Activated CD4-positive, alpha-beta T cell treated with anti-CD3 and anti-CD28 coated beads, Interleukin-2, amount 50 U/mL, for 24 hours (primary cell): ENCODE data around the gene ASB17.
"Not testable (repeated sequence)": the region's sequence is repeated elsewhere in the genome, so short reads cannot be mapped to it uniquely, and the experiment has no call there.

ENCODE experiments used
- DNase-seq, 2 donors: peaks; one replicate each; pipeline ENCODE4 v3.0.0-alpha.2; 2020; ENCODE audit warnings: low read depth in 1 of 2, low spot score in 1 of 2

Gene ASB17, protein sequence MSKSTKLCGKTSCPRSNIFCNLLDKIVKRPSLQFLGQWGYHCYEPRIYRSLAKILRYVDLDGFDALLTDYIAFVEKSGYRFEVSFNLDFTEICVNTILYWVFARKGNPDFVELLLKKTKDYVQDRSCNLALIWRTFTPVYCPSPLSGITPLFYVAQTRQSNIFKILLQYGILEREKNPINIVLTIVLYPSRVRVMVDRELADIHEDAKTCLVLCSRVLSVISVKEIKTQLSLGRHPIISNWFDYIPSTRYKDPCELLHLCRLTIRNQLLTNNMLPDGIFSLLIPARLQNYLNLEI

DNA sequence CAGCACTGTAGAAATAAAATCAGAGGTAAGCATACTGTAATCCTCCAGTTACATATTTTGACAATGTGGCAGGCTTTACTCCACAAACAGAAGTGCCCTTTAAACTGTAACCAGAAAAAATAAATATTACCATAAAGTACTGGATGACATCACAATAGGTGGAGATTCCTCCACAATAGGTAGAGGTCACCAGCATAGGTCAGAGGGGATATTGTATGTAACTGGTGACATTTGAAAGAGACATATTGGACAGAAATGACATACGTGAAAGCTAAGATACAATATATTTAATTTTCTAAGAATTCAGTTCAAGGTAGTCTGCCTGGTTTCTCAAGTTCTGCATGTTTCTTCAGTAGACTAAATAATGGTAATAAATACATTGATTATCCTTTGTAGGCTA, at the start of gene ASB17:
Gene ASB17 (minus strand): TSS at position 101 of the 400 bp plus-strand sequence. CDS start 113 bp downstream, outside the sequence.
- no peak for DNase-seq

DNA sequence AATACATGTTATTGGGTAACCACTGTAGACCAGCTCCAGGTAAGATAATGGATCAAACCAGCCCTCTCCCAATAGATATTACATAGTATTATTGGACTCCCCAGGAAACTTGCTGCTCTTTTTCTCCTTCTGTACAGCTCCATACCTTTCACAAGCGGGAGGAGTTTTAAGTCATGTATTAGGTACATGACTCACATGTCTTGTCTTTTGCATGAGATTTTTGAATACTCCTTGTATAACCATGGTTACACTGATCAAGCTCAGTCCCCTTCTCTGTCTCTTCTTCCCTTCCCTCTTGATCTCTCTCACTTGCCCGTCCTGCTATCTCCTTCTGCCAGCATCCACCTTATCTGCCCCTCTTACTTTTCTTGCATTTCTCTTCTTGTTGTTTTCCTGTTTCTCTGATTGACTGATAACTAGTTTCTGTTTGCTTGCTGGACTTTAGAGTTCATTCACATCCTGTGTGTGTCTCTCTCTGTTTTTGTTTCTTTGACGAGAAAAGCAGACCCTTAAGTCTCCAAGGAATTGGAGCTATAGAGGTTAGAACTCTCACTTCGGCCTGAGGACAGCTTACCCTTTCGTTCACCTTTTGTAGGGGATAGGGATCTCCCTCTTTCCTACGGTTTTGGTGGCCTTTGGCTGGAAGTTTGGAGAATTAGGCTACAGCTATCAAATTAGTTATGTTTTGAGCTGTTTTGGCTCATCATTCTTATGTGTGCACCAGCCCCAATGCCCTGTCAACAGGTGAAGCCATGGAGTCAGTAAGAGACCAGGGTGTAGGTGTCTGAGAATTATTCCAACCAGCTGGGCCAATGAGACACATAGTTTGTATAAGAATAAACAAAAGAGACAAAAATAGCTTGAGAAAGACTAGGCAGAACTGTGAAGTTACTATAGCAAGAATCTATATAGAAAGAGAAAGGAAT, 49.0 kb upstream of the ASB17 start:
- no peak for DNase-seq

DNA sequence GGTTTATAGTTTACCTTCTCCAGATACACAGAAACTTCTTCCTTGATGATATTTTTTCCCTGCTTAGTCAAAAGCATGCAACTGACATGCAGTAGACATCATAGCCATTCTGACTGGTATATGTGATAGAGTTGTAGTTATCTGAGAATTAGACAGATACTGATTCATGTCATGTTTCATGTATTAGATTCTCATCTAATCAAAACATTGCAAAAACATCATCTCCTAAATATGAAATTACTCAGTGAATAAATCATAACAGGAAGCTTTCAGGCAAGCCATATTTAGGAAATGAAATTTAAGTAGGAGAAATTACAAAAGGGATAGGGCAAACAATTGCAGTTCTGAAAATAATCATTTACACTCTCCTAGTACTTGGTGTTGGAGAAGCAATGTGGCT, 38.4 kb upstream of the ASB17 start:
- DNase-seq, result no peak

DNA sequence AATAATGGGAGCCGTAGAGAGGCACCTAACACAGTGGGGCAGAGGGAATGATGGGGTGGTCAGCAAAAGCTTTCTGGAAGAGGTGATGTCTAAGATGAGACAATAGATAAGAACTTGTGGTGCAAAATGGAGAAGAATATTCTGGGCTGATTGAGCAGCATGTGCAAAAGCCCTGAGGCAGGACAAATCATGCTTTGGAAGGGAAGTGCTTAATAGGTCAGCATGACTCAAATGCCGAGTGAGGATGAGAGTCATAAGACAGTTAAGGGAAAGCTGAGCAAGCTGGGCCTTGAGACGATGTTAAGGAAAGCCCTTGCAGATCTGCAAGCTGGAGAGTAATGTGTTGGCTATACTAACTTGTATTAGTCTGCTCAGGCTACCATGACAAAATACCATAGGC, 37.3 kb upstream of the ASB17 start:
- no peak for DNase-seq

DNA sequence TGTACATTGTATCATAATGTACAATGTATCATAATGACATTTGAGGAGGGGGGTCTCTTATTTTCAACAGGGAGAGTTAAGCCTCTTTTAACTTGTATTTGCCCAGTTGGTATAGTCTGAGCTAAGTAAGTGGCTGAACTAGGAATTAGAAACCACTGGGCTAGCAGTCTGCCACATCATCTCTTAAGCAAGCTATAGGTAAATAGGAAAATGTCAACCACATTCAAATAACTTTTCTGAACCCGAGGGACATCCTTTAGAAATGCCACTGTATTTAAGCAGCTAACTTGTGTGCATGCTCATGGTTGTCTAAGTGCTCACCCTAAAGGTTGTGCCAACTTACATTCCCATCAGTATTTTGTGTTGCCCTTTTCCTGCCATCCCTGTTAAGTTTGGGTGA, 35.5 kb upstream of the ASB17 start:
- no peak for DNase-seq

DNA sequence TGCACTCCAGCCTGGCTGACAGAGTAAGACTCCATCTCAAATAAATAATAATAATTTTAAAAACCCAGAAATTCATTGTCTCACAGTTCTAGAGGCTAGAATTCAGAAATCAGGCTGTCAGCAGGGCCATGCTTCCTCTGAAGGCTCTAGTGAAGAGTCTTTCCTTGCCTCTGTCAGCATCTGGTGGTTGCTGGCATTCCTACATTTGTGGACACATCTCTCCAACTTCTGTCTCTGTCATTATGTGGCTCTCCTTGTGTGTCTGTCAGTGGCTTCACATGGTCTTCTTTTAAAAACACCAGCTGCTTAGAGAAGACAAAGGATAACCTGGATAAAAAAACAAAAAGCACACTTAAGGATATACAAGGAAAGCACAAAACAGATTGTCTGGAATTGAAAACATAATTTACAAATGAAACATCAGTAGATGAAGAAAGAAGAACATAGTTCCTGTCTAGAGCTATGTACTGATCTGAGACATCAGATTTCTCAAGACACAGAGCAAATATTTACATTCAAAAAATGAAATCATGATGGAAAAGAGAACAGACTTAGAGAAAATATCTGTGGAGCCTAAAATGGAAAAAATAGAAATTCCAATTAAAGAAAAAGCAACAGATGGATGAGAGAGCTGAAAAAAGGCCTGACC, 32.7 kb upstream of the ASB17 start:
- no peak for DNase-seq

DNA sequence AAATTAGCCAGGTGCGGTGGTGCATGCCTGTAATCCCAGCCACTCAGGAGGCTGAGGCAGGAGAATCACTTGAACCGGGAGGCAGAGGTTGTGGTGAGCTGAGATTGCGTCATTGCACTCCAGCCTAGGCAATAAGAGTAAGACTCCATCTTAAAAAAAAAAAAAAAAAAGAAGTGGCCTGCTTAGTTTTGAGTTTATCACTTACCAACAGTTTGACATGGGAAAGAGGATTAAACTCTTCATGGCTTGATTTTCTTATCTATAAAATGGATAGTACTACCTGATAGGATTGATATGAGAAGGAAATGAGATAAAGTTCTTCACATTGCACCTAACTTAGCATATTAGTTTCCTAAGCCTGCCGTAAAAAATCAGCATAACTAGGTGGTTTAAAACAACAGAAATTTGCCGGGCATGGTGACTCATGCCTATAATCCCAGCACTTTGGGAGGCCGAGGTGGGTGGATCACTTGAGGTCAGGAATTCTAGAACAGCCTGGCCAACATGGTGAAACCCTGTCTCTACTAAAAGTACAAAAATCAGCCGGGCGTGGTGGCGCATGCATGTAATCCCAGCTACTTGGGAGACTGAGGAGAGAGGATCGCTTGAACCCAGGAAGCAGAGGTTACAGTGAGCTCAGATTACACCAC, 32.0 kb upstream of the ASB17 start:
- not testable (repeated sequence) for DNase-seq

DNA sequence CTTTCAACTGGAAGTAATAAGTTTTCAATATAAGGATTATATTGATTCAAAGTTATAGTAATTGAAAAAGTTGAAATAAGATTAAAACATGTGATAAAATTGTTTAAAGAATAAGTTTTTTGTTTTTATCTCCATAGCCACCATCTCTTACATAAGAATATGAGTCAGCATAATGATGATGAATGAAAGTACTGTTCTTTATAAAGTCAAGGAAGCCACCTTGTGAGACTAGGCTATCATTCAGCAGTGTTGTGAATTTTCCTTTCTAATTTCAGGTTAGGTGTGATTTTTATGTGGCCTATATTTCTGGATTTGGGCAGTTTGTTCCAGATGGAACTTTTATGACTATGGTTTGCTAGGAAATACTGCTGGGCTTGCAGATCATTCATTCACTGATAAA, 22.4 kb upstream of the ASB17 start:
- DNase-seq, result no peak

DNA sequence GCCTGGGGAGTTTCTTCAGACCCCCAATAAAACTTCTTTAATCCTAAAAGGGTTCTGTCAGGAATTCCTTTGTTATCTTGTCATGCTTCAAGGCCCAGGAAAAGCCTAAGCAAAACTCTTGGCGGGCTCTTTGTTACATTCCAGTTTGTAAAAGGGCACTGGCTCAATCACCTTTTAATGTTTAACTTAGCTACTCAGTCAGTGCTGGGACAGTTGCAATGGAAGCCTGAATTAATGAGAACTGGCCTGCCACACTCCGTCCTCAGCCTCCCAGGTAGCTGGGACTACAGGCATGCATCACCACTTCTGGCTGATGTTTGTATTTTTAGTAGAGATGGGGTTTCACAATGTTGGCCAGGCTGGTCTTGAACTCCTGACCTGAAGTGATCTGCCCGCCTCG, 21.3 kb upstream of the ASB17 start:
- no peak for DNase-seq

DNA sequence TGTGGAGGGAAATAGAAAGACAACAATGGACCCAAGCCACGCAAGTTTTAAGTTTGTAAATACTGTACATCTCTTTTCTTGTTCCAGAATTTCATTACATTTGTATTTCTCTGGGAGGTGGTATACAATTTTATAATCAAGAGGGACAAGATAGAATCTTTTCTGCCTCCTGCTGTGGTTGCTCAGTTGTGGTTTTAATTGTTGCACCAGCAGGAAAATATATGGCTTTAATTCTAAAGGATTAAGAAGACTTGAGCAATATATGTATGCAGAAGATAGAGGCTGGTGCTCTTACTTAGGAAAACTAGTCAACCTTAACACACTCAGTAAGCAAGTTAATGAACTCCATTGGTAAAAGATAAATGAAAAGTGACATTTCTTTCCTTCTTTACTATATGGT, 19.8 kb upstream of the ASB17 start:
- no peak for DNase-seq

DNA sequence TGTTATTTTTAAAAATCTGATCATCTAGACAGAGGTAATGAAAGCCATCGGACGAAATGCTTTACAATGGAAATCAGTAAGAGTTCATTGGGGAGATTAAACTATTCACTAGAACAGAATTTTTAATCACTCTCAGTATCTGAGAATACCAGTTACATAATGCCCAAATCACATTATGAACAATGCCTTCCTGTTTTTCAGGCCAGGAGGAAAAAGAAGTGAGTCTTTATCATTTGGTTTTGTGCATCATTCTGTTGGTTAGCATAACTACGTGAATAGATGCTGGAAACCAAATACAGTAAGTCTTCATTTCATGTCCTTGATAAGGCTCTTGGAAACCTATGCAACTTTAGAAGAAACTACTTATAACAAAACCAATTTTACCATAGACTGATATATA, 18.0 kb upstream of the ASB17 start:
- no peak for DNase-seq

DNA sequence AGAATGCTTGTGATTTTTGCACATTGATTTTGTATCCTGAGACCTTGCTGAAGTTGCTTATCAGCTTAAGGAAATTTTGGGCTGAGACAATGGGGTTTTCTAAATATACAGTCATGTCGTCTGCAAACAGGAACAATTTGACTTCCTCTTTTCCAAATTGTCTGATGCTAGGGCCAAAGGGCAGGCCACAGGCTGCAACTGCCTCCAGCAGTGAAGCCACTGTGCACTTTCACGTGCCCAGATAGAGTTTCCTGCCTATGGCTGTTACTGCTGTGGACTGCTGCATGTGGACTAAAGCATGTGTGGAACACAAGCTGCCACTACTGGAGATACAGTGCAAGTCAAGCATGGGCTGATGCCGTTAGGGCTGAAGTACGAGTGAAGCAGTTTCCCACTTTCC, 10.8 kb upstream of the ASB17 start:
- not testable (repeated sequence) for DNase-seq

DNA sequence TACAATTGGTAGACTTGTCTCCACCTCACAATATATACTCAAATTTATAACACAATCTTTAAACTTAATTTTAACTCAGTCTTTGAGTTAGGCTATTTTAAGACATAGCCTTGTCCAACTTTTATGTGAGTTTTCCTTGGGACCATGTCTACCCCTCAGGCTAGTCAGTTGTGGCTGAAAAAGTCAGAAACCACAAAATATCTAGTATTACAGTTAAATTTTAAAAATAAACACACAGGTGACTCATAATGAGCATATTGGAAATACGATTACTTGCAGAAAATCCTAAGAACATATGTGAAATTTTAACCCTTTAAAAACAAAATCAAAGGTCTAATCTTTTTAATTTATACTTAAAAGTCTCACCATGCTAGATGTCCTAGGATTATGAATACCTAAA, 4.8 kb upstream of the ASB17 start:
- DNase-seq, result no peak

DNA sequence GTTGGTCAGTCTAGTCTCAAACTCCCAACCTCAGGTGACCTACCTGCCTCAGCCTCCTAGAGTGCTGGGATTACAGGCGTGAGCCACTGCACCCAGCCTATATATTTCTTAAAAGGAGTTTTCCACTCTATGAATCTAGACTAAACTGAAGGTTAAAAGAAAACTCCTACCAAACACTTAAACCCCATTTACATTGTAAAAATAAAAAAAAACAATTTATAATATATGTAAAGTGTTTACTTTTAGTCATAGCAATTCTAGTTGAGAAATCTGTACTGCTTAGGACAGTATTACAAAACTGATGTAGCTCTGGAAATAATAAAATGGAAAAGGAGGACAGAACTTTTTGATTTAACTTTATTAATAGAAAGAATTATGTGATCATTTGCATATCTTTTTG, 9.5 kb downstream of the ASB17 start:
- no peak for DNase-seq

DNA sequence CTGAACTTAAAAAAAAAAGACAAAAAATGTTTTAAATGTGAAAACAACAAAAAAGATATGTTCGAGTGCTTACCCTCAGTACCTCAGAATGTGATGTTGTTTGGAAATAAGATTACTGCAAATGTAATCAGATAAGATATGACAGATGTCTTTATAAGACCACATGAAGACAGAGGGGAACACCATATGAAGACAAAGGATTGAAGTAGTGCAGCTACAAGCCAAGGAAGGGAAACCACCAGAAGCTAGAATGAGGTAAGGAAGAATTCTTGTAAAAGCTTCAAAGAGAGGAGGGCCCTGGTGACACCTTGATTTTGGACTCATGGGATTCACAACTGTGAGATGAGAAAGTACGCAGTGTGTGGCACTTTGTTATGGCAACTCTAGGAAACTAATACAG, 15.4 kb downstream of the ASB17 start:
- DNase-seq, result no peak

DNA sequence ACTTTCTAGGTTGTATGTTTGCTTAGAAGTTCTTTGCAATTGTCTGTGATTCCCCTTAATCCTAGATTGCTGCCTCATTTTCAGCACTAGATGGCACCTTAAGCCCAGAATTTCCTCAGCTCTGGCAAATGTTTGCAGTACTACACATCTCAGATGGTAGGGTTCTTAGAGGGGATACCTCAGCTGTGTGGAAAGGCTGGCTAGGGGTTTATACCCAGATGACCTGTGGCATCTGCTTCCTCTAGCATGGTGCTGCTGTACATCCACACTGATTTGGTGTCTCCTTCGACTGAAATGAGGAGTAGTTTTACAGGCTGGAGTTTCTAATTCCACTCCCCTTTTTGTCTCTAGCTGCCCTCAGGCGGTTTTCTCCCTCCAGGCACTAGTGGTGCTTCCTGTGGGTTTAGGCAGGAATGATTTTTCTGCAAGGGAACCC, 23.5 kb downstream of the ASB17 start:
- DNase-seq, result no peak

DNA sequence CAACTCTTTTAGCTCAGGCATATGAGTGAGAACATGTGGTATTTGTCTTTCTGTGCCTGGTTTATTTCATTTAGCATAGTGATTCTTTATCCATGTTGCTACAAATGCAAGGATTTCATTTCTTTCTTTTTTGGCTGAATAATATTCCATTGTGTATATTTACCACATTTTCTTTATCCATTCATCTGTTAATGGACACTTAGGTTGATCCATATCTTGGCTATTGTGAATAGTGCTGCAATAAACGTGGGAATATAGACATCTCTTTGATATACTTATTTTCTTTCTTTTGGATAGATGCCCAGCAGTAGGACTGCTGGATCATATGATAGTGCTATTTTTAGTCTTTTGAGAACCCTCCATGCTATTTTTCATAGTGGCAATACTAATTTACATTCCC, 30.8 kb downstream of the ASB17 start:
- no peak for DNase-seq

DNA sequence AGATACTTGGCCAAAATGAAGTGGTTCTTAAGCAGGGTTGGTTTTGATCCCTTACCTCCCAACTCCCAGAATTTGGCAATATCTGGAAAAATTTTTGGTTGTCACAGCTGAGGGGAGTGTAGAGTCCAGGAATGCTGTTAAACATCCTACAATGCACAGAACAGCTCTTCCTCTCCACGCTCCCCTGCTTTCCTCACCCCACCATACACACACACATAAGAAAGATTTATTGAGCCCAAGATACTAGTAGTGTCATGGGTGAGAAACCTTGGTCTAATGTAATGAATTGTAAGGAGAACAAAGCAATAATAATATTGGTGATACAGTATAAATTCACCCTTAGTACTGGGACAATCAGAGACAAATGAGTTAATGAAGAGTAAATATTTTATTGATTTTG, 47.8 kb downstream of the ASB17 start:
- no peak for DNase-seq

DNA sequence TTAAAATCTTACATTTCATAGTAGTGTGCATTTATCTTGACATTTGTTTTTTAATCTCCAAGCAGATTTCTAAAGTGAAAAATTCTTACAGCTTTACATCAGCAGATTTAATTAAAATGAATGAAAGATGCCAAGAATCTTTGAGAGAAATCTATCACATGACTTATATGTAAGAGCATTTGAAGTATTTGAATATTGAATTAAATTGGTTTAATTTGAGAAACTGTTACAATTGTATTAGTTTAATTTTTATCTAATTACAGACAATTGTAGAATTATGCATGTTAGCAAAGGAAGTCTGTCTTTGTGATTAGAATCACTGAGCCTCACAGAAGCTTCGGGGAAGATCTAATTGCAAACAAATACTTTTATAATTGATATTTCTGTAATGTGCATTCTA, 52.2 kb downstream of the ASB17 start:
- DNase-seq, result no peak

DNA sequence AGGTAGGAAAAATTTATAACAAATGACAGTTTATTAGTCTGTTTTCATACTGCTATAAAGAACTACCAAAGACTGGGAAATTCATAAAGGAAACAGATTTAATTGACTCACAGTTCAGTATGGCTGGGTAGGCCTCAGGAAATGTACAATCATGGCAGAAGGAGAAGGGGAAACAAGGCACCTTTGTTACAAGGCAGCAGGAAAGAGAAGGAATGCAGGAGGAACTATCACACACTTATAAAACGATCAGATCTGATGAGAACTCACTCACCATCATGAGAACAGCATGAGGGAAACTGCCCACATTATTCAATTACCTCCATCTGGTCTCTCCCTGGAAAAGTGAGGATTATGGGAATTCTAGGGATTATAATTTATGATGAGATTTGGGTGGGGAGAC, 61.3 kb downstream of the ASB17 start:
- no peak for DNase-seq
